Retinal pigment epithelial cell (primary cell): ENCODE results near the gene INO80.
"Not testable (repeated sequence)": the region's sequence is repeated elsewhere in the genome, so short reads cannot be mapped to it uniquely, and the experiment has no call there.

ENCODE experiments used
- DNase-seq: peaks from one replicate; pipeline ENCODE4 v3.0.0-alpha.2; 2010; ENCODE audit warnings: low read depth
- H3K4me3 ChIP-seq: 2 replicates; pipeline ENCODE4 v1.5.1; 2011; ENCODE audit warnings: mild to moderate bottlenecking, low read length, control low read depth, moderate library complexity
- TF ChIP-seq, protein P1 (sequence below): conservative IDR thresholded peaks from 2 replicates; pipeline ENCODE4 v1.5.1; 2011; ENCODE audit warnings: low read depth, low read length, control low read depth, inconsistent platforms

INO80 gene

DNA sequence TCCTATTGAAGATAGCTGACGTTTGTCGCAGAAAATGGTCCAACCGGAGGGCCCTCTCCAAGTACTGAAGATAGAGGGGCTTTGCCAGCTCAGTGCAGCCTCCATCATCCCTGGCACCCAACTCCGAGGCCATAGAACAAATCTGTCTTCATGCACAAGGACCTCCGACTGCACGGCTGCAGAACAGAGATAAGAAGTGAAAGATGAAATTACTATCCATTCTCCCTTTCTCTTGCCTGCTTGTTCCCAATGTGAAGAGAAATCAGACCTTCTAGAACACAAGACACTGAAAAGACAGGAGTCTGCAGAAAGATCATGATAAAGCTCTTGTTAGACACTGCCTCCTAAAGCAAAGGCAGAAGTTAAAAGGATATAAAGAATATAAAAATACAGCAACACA is 19.9 kb downstream of the INO80 start:
- TF ChIP-seq, protein P1, sequence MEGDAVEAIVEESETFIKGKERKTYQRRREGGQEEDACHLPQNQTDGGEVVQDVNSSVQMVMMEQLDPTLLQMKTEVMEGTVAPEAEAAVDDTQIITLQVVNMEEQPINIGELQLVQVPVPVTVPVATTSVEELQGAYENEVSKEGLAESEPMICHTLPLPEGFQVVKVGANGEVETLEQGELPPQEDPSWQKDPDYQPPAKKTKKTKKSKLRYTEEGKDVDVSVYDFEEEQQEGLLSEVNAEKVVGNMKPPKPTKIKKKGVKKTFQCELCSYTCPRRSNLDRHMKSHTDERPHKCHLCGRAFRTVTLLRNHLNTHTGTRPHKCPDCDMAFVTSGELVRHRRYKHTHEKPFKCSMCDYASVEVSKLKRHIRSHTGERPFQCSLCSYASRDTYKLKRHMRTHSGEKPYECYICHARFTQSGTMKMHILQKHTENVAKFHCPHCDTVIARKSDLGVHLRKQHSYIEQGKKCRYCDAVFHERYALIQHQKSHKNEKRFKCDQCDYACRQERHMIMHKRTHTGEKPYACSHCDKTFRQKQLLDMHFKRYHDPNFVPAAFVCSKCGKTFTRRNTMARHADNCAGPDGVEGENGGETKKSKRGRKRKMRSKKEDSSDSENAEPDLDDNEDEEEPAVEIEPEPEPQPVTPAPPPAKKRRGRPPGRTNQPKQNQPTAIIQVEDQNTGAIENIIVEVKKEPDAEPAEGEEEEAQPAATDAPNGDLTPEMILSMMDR = no peak
- no peak for DNase-seq

DNA sequence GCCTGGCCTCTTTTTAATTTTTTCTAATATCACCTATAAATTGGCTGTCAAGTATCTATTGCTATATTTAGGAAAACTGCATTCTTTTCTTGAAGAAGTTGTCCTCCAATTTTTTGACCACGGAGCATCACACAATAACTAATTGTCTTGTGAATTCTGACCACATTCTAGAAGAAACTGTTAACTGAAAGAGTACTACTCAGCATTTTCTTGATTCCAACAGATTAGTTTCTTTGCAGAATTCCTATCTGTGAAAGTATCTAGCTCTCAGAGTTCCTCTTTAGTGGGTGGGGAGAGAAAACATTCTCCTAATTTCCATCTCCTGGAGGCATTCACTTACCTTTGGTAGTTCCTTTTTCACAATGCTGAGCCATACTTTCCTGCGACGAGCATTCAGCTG is 31.1 kb downstream of the INO80 start:
- TF ChIP-seq, protein P1 = no peak
- H3K4me3 ChIP-seq = no peak overlapping the region
- DNase-seq = no peak

More for the DNA sequence above, 19.9 kb downstream of the INO80 start:
- H3K4me3 ChIP-seq = no peak overlapping the region

DNA sequence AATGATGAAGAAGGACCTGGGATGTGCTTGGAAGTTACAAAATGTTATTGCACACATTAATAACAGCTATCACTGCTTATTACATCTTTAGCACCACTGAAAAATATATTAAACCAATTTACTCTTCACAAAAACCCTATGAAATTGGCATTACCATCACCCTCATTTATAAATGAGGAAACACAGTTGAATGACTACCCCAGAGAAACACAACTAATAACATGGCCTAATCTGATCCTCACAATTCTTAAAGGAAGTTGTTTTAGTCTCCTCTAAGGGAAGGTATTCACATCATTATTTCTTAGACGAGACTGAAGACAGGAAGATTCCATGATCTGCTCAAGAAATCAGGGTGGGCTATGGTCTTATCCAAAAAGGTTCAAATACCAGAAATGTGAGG is 35.9 kb downstream of the INO80 start:
- DNase-seq = no peak
- no peak overlapping the region for H3K4me3 ChIP-seq
- TF ChIP-seq, protein P1 = no peak

DNA sequence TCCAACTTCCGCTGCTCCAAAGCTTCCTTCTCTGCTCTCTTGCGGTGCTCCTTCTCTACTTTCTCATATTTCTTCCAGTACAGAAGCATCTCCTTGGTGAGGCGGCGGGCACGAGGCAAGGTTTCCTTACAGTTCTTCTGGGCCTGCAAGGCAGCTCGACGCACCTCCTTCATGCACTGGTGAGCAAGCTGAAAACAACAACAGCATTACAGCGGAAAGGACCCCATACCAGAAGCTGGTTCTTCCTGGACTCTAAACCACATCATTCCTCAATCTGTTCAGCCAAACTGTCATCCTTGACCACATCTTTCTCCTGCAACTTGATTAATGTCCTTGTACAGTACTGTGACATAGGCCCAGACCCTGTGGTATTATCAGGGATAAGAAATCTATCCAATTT is 36.4 kb downstream of the INO80 start:
- TF ChIP-seq, protein P1 = no peak
- H3K4me3 ChIP-seq = no peak overlapping the region
- DNase-seq = no peak

DNA sequence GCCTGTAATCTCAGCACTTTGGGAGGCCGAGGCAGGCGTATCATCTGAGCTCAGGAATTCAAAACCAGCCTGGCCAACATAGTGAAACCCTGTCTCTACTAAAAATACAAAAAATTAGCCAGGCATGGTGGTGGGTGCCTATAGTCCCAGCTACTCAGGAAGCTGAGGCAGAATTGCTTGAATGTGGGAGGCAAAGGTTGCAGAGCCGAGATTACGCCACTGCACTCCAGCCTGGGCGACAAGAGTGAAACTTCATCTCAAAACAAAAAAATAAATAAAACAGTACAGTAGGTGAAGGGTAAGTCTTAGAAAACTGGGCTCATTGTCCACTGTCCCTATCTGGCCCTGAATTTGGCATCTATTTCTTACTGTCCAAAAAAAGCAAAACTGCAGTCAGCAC is 37.2 kb downstream of the INO80 start:
- not testable (repeated sequence) for DNase-seq

DNA sequence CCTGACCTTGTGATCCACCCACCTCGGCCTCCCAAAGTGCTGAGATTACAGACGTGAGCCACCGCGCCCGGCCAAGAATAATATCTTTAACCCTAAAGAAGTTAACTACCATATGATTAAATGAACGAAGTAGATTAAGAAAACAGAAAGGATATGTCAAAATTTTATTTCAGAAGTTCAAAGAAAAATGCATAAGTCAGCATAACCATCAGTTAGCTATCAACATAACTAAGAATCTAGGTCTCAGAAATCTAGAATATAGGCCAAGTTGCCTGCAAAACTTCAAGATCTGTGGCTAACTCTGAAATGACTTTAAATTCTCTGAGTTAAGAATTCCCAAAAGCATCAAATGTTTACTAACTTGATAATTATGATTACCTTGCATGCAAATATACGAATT is 38.0 kb downstream of the INO80 start:
- DNase-seq = no peak
- H3K4me3 ChIP-seq = no peak overlapping the region
- TF ChIP-seq, protein P1 = no peak

More for the DNA sequence above, 37.2 kb downstream of the INO80 start:
- not testable (repeated sequence) for H3K4me3 ChIP-seq

DNA sequence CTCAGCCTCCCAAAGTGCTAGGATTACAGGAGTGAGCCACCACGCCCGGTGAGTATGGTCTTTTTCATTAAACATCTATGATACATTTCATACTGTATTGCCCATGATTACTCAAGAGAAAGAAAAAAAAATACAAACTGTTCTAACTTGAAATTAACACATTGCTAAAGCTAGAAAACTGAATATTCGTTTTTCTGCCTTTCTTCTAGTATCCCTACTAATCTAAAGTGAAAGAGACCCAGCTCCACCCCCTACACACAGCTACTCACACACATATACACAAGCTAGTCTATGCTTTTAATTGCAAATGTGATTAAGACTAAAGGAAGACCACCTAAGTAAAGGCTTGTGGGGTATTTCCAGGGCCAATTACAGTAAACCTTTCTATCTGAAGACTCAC is 43.1 kb downstream of the INO80 start:
- H3K4me3 ChIP-seq = no peak overlapping the region
- TF ChIP-seq, protein P1 = no peak
- DNase-seq = no peak

DNA sequence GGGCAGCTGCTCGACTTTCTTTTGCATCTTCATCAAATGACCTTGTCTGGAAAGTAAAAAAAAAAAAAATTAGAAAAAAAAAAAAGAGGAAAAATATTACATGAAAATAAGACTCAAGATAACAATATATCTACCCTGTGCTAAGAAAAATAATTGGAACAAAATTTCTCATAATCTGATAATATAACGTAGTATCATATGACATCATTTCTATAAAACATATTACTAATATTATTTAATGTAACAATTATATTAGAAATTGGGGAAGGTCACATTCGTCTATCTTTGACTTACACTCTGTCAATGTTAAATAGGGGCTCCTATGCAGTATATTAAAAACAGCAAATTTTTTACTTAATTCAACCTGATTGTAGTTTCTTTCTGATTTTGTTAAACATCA is 44.1 kb downstream of the INO80 start:
- H3K4me3 ChIP-seq = no peak overlapping the region
- DNase-seq = no peak
- TF ChIP-seq, protein P1 = no peak
